HG02870 (cell line): ENCODE measurements around the gene GCHFR.
A peak's percentile ranks its signal among the peaks of the same experiment; 100 is the strongest.

Source experiments
- ATAC-seq: cut with Tn5 transposase; IDR thresholded peaks from one replicate; pipeline ENCODE4 v1.9.1; 2021; ENCODE audit warnings: mild to moderate bottlenecking, moderate library complexity; ENCODE audit not compliant: unreplicated experiment

Gene GCHFR

DNA sequence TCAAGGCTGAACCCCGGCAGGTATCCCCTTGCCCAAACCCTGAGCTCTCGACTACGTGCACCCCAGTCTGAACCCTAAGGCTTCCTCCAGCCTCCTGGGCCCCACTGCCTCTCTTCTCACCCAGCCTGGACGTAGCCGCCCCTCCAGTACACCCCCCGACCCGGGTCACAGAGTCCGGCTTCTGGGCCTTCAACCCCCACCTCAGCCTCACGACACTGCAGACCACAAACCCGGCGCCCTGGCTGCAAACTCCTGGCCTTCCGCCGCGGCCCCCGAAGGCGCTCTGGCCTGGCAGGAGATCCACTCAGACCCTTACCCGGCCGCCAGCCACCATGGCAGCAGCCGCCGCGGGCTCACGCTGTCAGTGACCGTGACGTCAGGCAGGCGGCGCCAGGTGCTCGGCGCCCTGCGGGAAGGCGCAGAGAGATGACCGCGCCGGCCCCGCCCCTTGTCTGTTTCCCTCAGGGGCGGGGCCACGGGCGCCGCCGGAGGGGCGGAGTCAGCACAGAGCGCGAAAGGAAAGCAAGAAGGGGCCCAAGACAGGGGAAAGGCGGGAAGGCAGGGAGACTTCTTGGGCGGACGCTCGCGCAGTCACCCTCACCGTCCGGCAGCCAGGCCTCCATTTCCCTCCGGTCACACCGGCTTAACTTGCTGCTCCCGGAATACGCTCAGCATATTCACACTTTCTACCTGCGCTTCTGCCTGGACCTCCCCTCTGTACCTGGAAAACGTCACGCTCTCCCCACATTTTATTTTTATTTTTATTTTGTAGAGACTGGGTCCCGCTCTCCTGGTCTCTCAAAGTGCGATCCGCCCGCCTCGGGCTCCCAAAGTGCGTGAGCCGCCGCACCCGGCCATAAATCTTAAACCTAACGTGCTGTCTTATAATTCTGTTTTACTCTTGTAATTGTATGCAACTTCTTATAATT is 8.7 kb upstream of the GCHFR start, which contains the start of gene RMDN3:
Gene RMDN3 (minus strand): TSS at position 372 of the 929 bp plus-strand sequence. CDS start 471 bp downstream, outside the sequence.
- peak; percentile 73 for ATAC-seq

- ATAC-seq: no peak
These were observed 8.1 kb upstream of the GCHFR start for GRCh38 chr15:40755812-40756208.

DNA sequence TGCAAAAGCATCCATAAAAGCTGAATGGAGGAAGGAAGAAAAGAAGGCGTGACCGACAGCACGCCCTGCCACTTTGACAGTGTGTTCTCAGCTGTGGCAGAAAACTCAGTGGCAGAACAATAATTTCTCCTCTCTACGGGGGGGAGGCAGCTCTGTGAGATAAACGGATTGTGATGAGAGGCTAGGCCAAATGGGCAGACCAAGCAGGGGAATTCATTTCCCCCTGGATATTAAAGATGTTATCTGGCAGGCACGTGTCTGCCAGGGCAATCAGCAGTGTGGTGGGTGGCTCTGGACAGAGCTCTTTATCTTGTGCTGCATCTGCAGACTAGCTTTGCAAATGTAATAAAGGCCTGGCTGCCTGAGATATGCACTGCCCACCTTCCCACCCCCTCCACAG is 6.9 kb upstream of the GCHFR start:
- ATAC-seq: no peak

DNA sequence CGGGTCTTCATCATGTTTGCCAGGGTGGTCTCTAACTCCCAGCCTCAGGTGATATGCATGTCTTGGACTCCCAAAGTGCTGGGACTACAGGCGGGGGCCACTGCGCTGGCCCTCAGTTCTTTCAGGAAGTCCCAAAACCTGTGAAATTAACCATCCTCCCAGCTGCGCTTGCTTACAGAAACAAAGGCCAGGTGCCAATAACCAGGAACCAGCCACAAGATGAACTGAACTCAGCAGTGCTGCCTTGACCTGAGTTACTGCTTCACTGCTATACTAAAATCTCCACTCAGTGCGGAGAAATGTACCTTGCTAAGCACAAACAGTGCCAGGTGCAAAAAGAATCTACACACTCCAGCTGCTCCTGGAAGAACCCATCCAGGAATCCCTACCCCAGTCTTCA is 3.9 kb upstream of the GCHFR start:
- ATAC-seq: no peak

DNA sequence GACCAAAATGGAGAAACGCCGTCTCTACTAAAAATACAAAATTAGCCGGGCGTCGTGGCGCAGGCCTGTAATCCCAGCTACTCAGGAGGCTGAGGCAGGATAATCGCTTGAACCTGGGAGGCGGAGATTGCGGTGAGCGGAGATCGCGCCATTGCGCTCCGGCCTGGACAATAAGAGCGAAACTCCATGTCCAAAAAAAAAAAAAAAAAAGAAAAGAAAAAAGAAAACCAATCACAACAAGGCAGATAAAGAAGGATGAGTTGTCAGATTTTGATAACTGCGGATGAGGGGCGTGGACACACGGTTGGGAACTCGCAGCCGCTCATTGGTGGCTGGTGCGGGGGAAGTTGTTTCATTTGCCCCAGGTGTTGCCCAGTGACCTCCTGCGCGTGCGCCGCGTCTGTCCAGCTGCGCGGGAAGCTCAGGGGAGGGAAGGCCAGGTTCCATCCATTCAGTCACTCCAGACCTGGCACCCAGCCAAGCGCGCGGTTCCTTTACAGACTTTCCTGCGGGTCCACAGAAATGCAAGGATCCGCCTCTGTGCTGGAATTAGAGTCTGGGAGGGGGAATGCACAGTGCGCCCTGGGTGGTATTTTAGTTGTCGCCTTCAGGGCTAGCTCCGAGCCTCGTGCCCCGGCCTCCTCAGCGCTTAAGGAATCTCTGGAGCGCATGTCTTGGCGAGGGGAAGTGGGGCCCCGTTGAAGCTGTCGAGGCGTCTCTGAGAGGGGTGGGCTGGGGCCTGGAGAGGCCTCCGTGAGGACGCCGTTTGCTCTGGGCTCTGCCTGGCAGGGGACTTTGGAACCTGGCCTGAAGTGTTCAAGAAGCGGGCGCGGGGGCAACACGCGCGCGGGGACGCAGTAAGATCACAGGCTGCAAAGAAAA is 708 bp upstream of the GCHFR start:
- no peak for ATAC-seq

DNA sequence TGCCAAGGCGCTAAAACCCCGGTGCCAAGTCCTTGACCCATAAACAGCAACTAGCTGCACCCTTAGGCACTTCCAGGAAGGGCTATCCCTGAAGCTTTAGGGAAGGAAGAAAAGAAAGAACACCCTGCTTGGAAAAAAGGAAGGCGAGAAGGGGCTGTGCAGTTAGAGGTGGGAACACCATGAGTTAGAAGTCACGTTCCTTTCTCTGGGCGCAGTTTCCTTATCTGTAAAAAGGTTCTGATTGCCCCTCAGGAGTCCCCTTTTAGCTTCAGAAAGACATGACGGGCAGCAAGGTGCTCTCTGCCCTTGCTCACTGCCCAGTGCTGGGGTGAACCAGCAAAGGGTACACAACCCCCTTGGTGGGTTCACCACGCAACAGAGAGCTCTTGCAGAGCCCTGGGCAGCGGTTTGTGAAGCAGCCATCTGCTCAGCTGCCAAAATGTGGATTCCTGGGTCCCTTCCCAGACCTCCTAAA is 798 bp downstream of the GCHFR start:
- no peak for ATAC-seq

DNA sequence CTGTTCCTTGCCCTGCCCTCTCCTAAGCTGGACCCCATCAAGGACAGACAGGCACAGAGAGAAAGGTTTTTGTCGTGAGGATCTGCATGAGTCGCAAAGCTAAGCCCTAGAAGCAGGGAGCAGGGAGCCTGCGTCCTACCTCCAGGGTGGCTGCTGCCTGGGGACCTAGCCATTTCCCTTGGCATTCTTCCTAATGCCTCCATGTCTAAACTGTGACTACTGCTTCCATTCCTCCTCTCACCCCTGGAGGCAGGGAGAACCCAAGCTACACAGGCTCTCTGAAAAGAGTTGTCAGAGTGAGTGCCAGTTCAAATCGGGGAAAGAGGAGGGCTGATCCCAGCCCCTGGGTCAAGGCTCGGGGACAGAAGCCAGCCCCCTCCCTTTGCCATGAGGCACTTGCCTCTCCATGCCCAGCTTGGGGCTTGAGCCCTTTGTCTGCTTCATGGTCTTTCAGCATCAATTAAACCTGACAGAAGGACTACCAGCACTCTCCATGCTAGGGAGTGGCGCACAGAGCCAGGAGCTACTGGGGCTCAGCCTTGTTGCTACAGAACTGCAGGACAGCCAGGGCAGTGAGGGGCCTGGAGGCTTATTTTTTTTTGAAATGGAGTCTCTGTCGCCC is 2.4 kb downstream of the GCHFR start:
- no peak for ATAC-seq

DNA sequence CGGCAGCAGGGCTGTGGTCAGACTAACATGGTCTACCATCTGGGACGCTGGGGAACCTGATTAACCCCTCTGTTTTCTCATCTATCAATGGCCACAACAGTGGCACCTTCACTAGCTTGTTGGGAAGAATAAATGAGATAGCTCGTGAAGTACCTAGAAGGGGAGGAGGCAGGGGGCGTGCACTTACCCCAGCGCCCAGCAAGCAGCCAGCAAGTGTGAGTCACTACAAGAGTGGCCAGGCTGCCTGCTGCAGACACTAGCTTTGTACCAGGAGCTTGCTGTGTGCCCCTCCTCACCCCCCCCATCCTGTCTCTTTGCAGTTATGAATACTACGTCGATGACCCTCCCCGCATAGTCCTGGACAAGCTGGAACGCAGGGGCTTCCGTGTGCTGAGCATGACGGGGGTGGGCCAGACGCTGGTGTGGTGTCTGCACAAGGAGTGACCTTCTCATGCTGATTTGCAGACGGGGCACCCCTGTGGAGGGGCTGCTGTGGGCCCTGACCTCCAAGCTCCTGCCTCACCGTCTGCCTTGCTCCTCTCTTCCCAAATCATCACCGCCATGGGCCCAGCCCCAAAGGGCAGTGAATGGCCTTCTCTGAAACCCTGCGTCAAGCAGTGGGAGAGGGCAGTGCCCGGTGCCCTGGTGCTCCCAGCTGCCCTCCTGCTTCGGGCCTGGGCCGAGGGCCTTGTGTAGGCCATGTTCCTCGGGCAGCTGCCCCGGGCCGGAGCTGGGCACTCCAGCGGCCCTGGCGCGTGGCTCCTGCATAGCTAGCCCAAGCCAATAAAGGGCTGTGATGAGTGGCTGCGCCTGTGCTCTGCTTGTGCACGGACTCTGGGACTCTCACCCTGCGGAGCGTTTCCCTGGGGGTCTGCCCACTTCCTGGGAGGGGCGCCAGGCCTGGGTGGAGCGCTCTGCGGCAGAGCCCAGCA is 3.3 kb downstream of the GCHFR start:
- no peak for ATAC-seq

GRCh38 chr15:40767838-40768500 is 4.1 kb downstream of the GCHFR start:
- no peak for ATAC-seq

GRCh38 chr15:40768521-40769273 is 4.8 kb downstream of the GCHFR start:
- ATAC-seq: no peak

DNA sequence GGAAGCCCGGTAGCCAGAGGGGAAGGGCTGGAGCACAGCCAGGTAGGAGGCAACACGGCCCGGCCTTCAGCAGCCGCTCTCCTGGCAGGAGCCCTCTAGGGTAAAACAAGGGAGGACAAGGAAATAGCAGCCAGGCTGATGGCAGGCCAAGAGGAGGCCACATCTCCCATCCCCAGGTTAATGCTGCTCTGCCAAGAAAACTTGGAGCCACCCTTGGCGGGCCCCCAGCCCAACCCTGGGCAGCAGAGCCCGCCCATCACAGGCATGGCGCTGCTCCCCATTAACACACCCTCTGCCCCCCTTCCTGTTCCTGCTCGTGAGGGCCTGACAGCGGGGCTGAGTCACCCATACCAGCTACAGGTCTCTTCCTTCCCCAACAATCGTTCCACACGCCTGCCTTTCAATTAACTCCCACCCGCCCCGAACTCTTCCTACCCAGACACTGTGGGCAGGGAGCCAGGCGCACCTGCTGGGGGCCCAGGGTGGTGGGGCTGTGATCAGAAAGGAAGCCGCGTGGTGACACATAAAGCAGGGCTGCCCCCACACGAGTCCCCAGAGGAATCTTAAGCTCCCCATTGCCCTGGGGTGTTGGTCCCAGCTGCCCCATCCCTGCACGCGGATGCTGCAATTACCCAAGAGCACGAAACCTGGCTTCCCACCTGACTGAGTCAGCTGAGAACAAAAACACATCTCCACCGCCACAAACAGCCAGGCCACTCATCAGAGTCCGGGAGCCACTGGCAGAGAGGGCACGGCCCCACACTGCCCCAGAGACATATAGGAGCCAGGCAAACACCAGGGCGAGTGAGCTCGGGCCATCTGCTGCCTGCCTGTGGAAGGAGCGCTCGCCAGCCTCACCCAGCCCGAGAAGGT is 5.6 kb downstream of the GCHFR start, which contains the start of gene C15orf62:
Gene C15orf62 (plus strand): TSS at position 707 of the 873 bp plus-strand sequence. CDS start 516 bp downstream, outside the sequence.
- no peak for ATAC-seq

- ATAC-seq: no peak
These were observed 6.4 kb downstream of the GCHFR start for GRCh38 chr15:40770147-40770721.

GRCh38 chr15:40771242-40771641 is 7.4 kb downstream of the GCHFR start:
- ATAC-seq: no peak

- no peak for ATAC-seq
These were observed 8.1 kb downstream of the GCHFR start for GRCh38 chr15:40772014-40772413.

DNA sequence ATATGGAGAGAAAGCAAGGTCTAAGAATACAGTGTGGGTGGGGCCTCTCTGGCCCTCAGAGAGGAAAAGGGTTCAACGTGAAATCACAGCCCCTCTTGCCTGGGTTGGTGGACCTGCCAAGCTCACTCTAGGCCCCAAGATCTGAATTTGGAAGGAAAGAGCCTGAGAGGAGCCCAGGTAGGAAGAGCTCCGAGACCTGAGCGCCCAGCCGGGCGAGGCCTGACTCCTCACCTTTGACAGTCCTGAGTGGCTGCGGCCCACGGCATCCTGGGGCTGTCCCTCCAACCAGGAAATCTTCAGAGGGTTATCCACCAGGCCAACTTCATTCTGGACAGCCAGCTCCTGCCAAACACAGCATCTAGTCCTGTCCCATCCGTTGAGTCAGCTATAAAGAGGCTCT is 9.6 kb downstream of the GCHFR start:
- ATAC-seq: no peak

DNA sequence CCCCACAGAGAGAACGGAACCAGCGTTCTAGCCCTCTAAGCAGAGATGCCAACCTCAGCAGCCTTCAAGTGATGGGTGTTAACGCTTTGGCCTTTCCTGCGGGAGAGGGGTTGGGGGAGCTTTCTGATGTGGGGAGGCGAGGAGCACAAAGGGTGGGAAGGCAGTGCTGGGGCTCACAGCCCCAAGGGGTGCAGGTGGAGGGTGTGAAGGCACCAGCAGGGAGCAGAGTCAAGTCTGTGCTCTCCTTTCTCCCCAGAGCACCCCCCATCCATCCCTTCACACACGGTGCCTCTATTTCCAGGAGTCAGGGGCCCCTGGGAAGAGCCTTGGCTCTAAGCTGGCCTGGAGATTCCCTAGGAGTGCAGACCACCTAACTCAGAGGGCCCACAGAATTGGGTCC is 10.0 kb downstream of the GCHFR start:
- ATAC-seq: no peak

- ATAC-seq: no peak
These were observed 11.1 kb downstream of the GCHFR start for GRCh38 chr15:40775007-40775406.
